GM19023 (cell line): ENCODE results near the gene KMT2C.
"Not testable (repeated sequence)": the region's sequence is repeated elsewhere in the genome, so short reads cannot be mapped to it uniquely, and the experiment has no call there.

ENCODE experiments used
- ATAC-seq: cut with Tn5 transposase; IDR thresholded peaks from one replicate; pipeline ENCODE4 v1.9.1; 2021; ENCODE audit warnings: mild to moderate bottlenecking, moderate library complexity; ENCODE audit not compliant: unreplicated experiment

KMT2C gene

GRCh38 chr7:152406491-152406890, 29.3 kb downstream of the KMT2C start:
- ATAC-seq: no peak

- ATAC-seq: not testable (repeated sequence)
These were observed 29.8 kb downstream of the KMT2C start for GRCh38 chr7:152406030-152406429.

- no peak for ATAC-seq
These were observed 32.1 kb downstream of the KMT2C start for GRCh38 chr7:152403726-152404125.

GRCh38 chr7:152402384-152403250, 33.2 kb downstream of the KMT2C start:
- no peak for ATAC-seq

GRCh38 chr7:152399344-152399743, 36.5 kb downstream of the KMT2C start:
- ATAC-seq: no peak

GRCh38 chr7:152395112-152395511, 40.7 kb downstream of the KMT2C start:
- no peak for ATAC-seq

- not testable (repeated sequence) for ATAC-seq
These were observed 41.6 kb downstream of the KMT2C start for GRCh38 chr7:152394214-152394613.

- no peak for ATAC-seq
These were observed 43.5 kb downstream of the KMT2C start for GRCh38 chr7:152392254-152392653.

- not testable (repeated sequence) for ATAC-seq
These were observed 49.6 kb downstream of the KMT2C start for GRCh38 chr7:152386136-152386764.

GRCh38 chr7:152384235-152385200, 51.3 kb downstream of the KMT2C start:
- not testable (repeated sequence) for ATAC-seq

GRCh38 chr7:152383341-152384234, 52.2 kb downstream of the KMT2C start:
- ATAC-seq: no peak

- no peak for ATAC-seq
These were observed 53.6 kb downstream of the KMT2C start for GRCh38 chr7:152382244-152382643.

GRCh38 chr7:152380931-152381578, 54.7 kb downstream of the KMT2C start:
- ATAC-seq: not testable (repeated sequence)

- ATAC-seq: not testable (repeated sequence)
These were observed 57.3 kb downstream of the KMT2C start for GRCh38 chr7:152378497-152378896.

- not testable (repeated sequence) for ATAC-seq
These were observed 58.9 kb downstream of the KMT2C start for GRCh38 chr7:152376716-152377484.

- no peak for ATAC-seq
These were observed 65.5 kb downstream of the KMT2C start for GRCh38 chr7:152370297-152370696.

GRCh38 chr7:152369518-152369917, 66.3 kb downstream of the KMT2C start:
- no peak for ATAC-seq

- no peak for ATAC-seq
These were observed 68.6 kb downstream of the KMT2C start for GRCh38 chr7:152367170-152367569.

GRCh38 chr7:152366662-152367061, 69.1 kb downstream of the KMT2C start:
- ATAC-seq: no peak
